Fibroblast of the conjunctiva (primary cell): ENCODE results near the gene IRAK3.

Experiments used
- DNase-seq: peaks from one replicate; pipeline ENCODE4 v3.0.0-alpha.2; 2010; ENCODE audit warnings: low read depth

The IRAK3 gene, protein sequence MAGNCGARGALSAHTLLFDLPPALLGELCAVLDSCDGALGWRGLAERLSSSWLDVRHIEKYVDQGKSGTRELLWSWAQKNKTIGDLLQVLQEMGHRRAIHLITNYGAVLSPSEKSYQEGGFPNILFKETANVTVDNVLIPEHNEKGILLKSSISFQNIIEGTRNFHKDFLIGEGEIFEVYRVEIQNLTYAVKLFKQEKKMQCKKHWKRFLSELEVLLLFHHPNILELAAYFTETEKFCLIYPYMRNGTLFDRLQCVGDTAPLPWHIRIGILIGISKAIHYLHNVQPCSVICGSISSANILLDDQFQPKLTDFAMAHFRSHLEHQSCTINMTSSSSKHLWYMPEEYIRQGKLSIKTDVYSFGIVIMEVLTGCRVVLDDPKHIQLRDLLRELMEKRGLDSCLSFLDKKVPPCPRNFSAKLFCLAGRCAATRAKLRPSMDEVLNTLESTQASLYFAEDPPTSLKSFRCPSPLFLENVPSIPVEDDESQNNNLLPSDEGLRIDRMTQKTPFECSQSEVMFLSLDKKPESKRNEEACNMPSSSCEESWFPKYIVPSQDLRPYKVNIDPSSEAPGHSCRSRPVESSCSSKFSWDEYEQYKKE

DNA sequence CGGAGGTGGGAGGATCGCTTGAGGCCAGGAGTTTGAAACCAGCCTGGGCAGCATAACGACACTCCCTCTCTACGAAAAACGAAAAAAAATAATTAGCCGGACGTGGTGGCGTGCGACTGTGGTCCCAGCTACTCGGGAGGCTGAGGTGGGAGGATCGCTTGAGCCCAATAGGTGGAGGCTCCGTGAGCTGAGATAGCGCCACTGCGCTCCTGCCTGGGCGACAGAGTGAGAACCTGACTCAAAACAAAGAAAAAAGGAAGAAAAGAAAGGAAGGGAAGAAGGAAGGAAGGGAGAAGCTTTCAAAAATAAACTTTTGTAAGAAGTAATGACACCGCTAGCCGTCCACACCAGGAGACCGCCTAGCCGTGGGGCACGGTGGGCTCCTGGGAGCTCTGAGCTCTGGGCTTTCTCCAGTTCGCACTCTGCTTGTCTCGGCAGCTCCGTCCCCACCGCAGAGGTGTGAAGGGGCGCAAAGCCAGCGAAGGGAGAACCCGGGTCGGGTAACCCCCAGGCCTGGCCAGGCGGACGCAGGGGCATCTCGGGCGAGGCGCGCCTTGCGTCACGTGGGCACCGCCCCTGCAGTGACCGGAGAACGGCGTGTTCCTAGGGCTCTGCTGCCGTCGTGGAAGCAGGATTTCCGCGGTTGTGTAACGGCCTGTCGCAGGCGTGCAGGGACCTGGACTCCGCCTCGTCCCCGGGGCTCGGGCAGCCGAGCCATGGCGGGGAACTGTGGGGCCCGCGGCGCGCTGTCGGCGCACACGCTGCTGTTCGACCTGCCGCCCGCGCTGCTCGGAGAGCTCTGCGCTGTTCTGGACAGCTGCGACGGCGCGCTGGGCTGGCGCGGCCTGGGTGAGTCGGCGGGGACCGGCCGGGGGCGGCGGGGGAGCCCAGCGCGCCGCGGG is at the start of gene IRAK3:
Gene IRAK3 (plus strand): TSS at position 631 of the 902 bp plus-strand sequence. CDS start 86 bp downstream, at position 717.
- peak; percentile 26 for DNase-seq

DNA sequence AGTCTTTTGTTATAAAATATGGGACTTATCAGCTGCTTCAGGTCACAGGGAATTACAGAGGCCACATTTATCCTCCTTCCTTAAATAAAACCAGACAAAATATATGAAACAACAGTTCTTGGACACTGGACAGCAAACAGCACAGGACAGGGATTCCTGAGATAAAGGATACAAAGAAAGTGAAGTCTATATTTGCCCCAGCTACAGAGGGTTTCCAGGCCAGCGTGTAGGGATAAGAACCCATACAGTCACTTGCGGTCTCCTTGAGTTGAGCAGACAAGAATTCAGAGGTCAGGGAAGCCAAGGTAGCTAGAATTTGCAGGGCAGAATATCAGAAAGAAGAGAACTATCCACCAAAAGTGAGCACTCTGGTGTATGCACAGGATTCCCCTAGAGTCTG is 49.7 kb upstream of the IRAK3 start:
- no peak for DNase-seq

DNA sequence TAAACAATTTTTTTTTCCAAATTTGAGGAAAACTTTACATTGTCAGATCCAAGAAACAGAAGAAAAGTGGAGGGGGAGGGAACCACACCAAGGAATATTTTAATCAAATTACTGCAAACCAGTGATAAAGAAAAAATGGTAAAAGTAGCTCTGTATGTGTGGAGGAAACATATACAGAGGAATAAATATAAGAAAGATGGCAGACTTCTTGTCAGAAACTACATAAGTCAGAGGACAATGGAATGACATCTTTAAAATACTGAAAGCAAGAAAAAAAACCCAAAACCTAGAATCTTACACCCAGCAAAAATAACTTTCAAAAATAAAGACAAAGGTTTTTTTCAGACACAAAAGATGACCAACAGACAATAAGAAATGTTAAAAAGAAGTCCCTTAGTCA is 48.3 kb upstream of the IRAK3 start:
- no peak for DNase-seq

DNA sequence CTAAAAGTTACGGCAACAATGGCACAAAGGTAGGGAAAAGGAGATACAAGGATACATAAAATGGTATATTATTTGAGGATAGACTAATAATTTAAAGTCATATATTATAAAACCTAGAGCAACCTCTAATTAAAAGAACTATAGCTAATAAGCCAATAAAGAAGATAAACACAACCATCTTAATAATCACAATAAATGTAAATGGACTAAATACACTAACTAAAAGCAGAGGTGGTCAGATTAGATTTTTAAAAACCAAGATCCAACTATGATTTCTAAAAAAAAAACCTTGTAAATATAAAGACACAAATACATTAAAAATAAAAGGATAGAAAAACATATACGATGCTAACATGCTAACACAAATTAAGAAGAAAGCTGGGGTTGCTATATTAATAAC is 47.7 kb upstream of the IRAK3 start:
- no peak for DNase-seq

DNA sequence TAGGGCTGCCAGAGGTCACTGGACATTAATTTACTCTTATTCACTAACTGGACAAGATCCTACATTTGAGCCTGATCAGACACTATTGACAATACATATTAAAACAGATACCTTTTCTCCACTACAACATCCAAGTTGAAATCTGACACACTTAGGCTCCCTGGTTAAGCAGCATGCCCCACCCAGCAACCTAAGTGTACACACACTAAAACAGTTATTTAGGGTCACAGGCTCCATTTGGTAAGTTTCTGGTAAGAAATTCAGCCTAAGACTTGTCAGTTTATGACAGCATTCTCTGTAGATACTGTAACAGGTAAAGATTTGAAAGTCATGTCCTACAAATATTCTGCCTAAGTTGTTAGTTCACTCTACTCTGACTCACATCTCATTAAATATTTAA is 46.2 kb upstream of the IRAK3 start:
- DNase-seq, result no peak

DNA sequence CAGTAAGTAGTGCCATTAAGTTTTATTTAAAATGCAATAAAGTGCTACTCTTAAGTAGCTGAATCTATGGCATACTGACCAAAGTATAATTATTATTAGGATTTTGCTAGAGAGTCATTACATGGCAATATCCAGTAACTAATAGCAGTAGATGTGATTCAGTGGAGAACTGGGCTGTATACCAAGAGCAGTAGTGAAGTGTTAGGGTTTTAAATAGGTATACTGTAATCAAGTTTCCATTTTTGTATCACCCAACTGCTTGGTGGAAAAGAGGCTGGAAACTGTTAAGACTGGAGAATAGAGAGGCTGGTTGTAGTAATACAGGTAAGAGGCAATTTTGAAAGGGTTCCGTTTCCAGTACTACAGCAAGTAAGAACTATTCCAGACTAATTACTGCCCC is 45.1 kb upstream of the IRAK3 start:
- DNase-seq, result no peak

DNA sequence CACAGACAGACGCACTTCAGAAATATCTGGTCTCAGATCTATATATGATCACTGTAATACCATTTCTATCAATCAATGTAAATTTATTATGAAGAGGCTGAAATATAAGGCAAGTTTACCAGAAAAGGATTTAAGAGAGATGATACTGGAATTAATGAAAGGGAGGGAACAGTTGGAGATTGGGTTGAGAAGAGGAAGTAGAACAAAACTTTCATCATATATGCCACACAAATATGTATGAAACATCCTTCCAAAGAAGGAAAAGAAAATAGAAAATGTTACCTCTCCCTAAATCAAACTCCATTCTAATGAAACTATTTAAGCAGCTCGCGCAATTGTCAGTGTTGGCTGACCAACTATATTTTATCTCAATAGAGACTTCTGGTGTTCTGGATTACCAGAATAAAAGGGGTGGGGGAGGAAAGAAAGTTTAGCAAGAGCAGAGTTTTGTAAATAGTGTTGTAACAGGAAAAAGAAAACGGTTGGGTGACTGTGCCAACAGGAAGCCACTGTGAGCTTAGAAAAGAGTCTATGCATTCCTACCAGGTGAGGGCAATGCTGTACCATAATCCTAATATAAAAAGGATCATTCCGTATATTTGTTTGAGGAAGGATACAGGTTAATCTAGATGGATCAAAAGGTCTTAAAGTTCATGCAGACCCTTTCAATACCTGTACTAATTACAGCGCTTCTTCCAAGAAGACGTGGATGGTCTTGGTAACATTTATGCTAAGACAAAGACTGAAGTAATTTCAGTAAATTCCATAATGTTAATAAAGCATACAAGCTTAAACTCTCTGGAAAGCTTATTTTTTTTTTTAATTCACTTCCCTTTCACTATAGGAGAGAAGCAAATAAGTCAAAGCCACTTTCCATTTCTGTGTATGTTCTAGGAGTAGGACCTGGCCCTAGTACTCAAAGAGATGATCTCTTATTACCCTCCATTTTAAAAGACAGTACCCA is 43.9 kb upstream of the IRAK3 start:
- DNase-seq, result peak; percentile 55

DNA sequence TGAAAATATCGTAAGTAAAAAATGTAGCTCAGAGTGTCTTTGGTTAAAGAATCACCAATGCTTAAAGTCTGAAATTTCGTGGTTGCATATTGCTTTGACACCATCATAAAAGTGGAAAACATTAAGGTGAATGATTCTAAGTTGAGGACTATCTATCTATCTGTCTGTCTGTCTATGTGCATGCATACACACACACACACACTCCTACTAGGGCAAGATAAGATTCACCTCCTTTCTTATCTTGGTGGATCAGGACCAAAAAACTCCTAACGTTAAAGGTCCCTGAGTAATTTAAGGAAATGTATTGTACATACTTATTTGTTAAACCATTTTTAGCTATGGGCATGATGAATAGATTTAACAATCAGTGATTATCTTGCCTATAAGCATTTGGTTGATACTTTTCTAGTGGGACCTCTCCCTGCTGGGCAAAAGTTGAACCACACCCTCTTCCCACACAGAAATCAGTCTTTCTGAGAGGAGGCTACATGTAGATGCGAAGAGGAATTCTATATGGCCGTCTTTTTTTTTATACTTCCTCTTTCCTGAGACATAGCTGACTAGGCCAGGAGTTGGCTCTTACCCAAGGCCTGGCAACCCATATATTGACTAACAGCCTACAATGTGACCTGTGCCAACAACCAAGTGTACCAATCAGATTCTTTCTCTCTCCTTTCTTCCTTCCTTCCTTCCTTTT is 39.2 kb upstream of the IRAK3 start:
- no peak for DNase-seq

DNA sequence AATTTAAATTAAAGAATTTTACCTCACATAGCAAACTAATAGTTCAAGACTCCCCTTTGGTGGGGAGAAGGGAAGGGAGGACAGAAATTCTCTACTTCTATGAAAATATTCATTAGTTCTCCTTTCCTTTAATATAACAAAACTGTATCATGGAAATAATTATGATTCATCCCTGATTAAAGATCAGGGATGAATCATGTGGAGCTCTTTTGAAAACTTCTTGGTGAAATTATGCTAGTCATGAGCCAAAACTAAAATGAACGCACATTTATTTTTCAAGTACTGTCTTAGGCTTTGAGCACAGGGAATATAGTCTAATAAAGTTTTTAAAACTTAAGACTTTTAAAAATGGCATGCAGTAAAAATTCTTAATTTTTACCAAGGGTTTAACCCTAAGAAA is 36.3 kb upstream of the IRAK3 start:
- DNase-seq, result no peak

DNA sequence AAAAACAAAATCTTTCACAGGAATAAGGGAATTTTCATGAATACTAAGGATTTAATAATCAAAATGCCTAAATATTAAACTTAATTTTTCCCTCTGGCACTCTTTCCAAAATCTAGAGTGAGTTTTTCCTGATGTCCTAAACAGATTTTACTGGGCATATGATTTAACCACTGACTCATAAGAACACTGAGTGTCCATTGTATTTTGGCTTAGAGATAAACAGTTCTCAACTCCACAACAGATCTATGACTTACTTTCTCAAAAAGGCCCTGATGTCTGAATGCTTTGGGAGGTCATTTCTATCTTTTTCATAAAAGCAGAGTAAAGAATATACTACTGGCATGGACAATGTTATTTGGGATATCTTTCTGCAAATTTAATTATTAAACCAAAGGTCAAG is 34.2 kb upstream of the IRAK3 start:
- no peak for DNase-seq

DNA sequence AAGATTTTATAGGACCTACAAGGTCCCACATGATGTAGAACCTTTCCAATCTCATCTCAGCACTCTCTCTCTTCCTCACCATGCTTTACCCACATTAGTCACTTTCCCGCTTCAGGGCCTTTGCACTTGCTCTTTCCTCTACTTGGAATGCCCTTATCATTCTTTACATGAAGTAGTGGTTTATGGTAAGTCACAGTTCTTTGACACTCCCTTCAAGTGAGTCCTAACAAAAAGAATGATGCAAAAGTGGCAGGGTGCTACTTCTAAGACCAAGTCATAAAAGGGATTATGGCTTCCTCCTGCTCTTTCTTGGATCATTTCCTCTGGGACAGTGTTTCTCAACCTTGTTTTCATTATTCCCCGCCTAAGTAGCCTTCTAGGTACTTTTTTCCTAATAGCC is 32.4 kb upstream of the IRAK3 start:
- DNase-seq, result no peak

DNA sequence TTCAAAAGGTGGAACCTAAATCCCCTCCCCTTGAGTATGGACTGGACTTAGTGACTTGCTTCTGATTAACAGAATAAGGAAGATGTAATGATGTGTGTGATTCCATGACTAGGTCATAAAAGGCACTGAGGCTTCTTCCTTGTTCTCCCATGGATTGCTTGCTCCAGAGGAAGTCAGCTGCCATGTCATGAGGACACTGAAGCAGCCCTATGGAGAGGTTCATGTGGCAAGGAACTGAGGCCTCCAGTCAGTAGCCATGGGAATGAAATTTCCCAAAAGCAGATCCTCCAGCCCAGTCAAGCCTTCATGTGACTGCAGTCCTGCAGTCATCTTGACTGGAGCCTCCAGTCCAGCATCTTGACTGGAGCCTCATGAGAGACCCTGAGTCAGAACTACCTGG is 29.9 kb upstream of the IRAK3 start:
- DNase-seq, result no peak

DNA sequence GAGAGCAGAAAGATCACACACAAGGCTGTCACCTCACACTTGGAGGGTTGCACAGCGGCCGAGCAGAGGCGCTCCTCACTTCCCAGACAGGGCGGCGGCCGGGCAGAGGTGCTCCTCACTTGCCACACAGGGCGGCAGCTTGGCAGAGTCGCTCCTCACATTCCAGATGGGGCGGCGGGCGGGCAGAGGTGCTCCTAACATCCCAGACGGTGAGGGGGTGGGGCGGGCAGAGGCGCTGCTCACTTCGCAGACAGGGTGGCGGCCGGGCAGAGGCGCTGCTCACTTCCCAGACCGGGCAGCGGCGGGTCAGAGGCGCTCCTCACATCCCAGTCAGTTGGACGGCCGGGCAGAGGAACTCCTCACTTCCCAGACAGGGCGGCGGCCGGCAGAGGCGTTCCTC is 28.3 kb upstream of the IRAK3 start:
- DNase-seq, result no peak

DNA sequence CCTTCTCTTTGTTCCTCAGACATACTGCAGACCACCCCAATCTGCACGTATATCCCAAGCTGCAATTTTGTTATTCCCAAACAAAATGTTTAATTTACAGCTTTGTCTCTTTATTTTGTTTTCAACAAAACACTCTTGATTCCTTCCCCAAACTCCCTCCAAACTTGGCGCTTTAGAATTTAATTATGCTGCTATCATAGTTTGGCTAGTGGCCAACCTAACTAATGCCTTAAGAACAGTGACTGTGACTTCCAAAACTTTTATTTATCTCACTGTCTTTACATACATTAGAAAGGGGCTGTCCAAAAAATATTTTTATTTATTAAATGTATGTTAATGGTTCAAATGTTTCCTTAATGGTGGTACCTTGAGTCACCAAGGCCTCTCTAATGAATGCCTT is 26.3 kb upstream of the IRAK3 start:
- no peak for DNase-seq

DNA sequence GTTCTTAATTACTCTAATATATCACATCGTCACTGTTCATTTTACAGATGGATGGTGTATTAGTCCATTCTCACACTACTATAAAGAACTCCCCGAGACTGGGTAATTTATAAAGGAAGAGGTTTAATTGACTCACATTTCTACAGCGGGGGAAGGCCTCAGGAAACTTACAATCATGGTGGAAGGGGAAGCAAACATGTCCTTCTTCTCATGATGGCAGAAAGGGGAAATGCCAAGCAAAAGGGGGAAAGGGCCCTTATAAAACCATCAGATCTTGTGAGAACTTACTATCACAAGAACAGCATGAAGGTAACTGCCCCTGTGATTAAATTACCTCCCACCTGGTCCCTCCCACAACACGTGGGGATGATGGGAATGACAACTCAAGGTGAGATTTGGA is 25.7 kb upstream of the IRAK3 start:
- no peak for DNase-seq

DNA sequence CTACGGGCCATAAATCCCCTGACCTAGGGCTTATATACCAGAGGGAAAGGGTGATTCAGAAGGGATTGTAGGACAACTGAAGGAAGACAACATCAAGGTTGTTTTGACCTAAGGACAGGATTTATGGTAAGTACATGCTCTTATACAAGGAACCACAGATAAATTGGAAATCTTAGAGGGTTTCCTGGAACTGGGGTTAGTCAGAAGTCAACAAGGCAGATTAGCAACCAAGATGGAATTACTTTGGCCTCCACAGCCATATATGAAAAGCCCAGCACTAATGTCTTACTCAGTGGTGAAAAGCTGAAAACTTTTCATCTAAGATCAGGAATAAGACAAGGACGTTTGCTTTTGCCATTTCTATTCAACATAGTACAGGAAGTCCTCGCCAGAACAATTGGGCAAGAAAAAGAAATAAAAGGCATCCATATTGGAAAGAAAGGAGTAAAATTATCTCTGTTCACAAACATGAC is 24.6 kb upstream of the IRAK3 start:
- DNase-seq, result no peak

DNA sequence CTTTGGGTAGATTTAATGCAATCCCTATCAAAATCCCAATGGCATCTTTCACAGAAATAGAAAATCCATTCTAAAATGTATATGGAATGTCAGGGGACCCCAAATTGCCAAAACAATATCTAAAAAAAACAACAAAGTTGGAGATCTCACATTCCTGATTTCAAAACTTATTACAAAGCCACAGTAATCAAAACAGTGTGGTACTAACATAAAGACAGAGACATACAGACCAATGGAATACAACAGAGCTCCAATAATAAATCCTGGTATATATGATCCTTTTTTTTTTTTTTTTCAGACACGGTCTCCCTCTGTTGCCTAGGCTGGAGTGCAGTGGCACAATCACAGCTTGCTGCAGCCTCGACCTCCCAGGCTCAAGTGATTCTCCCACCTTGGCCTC is 23.9 kb upstream of the IRAK3 start:
- DNase-seq, result no peak

DNA sequence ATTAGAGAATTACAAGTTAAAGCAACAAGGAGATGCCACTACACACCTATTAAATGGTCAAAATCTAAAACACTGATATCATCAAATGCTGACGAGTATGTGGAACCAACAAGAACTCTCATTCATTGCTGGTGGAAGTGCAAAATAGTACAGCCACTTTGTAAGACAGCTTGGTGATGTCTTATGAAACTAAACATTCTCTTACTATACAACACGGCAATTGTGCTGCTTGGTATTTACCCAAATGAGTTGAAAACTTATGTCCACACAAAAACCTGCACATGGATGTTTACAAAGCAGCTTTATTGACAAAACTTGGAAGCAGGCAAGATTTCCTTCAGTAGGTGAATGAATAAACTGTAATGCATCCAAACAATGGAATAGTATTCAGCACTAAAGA is 22.5 kb upstream of the IRAK3 start:
- DNase-seq, result no peak

DNA sequence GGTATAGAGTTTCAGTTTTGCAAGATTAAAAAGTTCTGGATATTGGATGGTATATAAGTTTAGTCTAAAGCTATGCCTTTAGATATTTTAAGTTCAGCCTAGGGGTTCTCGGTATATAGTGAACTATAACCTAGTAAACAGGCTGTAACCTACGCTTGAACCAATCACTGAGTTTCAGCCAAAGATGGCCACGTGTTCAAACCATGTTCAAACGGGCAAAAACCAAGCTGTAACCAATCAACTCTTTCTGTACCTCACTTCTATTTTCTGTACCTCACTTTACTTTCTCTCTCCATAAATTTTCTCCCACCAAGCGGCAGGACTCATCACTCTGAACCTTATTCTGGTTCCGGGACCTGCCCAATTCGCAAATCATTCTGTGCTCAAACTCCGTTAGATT is 20.6 kb upstream of the IRAK3 start:
- no peak for DNase-seq

DNA sequence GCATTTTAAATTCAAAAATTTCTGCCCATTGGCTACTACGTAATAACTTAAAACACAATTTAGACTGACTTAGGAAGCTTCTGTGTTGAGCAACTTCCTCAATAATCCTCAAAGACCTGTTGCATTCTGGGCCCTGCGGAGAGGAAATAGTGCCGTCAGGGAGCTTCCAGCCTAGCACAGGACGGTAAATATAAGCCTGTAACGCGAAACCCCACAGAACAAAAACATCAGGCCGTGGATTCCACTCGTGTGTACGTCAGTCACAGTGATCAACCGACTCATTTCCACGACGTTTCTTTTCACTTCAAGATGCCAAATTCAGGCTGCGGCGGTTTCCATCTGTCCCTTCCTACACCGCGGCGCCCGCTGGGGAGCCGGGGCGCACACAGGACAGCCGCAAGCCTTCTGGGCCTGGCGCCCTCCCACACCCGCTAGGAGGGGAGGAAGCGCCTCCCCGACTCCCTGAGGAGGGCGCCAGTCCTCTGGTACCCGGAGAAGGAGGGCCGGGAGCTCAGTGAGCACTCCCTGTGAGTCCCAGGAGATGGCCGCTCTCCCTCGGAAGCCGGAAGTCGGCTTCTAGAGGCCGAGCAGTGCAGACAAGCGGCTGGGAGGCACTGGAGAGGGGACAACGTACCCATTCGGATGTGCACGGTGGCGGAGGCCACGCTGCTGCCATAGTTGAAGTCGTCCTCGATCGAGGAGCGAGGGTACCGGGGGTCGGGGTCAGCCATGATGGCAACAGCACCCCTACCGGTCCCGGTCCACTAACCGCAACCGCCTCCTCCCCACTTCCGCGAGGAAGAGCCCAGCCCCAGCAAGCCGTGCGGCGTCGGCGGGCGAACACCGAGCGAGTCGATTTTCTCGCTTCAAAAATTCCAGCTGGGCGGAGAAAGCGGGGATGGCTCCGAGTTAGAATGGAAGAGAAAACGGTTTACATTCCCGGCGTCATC is 19.5 kb upstream of the IRAK3 start, which contains the start of gene TMBIM4:
Gene TMBIM4 (minus strand): TSS at position 776 of the 950 bp plus-strand sequence. CDS start 45 bp downstream, at position 731.
- DNase-seq, result peak; percentile 92
